Activated CD4-positive, alpha-beta T cell treated with anti-CD3 and anti-CD28 coated beads, Interleukin-2, amount 10 ng/mL, durations not matched to agents 7 days and 5 days (primary cell): ENCODE results near the gene MEIOSIN. TPM values are rescaled to one million over a fixed set of nuclear protein-coding genes. Genes with fewer than 3 reads are reported as not detected.
"Not testable (repeated sequence)": the region's sequence is repeated elsewhere in the genome, so short reads cannot be mapped to it uniquely, and the experiment has no call there.

Experiments used
- CTCF ChIA-PET: fragments of 350-600 bp; sonication (Branson Sonifier 250); formaldehyde crosslinking; loops from one replicate; lab custom pipeline; 2021; ENCODE audit warnings: antibody characterized with exemption; lab: Charles Lee
- POLR2A ChIA-PET: fragments of 350-600 bp; sonication (Branson Sonifier 250); formaldehyde crosslinking; loops from one replicate; lab custom pipeline; 2021; ENCODE audit warnings: antibody characterized with exemption; lab: Charles Lee
- DNase-seq: peaks from one replicate; pipeline ENCODE4 v3.0.0-alpha.2; 2020
- H3K27ac Mint-ChIP-seq: one replicate; pipeline ENCODE4 v1.8.0; 2021; ENCODE audit warnings: mild to moderate bottlenecking, moderate library complexity, mixed read lengths
- H3K27me3 Mint-ChIP-seq: one replicate; pipeline ENCODE4 v1.8.0; 2021; ENCODE audit warnings: mixed read lengths
- H3K36me3 Mint-ChIP-seq: one replicate; pipeline ENCODE4 v1.8.0; 2021; ENCODE audit warnings: low read depth, mixed read lengths
- H3K4me1 Mint-ChIP-seq: one replicate; pipeline ENCODE4 v1.8.0; 2021; ENCODE audit warnings: mixed read lengths
- H3K4me3 Mint-ChIP-seq: one replicate; pipeline ENCODE4 v1.8.0; 2021; ENCODE audit warnings: mild to moderate bottlenecking, moderate library complexity, mixed read lengths
- H3K9me3 Mint-ChIP-seq: one replicate; pipeline ENCODE4 v1.8.0; 2021; ENCODE audit warnings: mixed read lengths
- total RNA-seq, 2 experiments: library from RNA; stranded (reverse); gene quantifications; one replicate each; pipeline ENCODE4 v1.2.3, GENCODE V29; 2021

MEIOSIN gene
- total RNA-seq, 2 experiments from 2014 or later = not detected

DNA sequence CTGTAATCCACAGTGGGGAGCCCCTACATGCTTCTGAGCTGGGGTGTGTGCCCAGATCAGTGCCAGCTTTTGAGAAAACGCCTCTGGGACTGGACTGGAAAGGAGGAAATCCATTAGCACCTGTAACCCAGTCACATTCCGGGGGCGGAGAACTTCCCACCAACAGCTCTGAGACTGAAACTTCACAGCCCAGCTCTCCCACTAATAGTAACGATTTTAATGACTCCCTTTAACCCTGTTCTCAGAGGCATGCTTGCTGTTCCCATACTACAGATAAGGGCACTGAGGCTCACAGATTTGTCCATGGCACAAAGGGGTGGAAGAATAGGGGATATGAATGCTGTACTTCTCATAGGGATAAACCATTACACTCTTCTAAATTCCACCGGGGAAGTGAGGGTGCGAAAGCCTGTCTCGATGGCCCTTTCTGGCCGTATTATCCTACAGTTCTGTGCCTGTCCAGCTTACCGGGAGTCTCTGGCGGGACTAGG, 3.4 kb upstream of the MEIOSIN start:
- H3K4me3 Mint-ChIP-seq = peak overlapping the region; percentile 92
- DNase-seq = no peak
- H3K4me1 Mint-ChIP-seq = peaks cover 30% of the 10 kb centered on the region
- H3K27ac Mint-ChIP-seq = peak overlapping the region; percentile 91
- no peaks in the 10 kb centered on the region for H3K9me3 Mint-ChIP-seq
- peaks cover 5% of the 10 kb centered on the region for H3K36me3 Mint-ChIP-seq
- CTCF ChIA-PET = interaction anchor here (1.4 to 2.2 kb wide), 5 partner anchors 9 to 41 kb away, joined by 4 to 8 read pairs (median 4); partner anchors contain the start of genes QPCTL, SIX5 and SNRPD2
- H3K27me3 Mint-ChIP-seq = no peaks in the 10 kb centered on the region
- POLR2A ChIA-PET = no interaction called here

DNA sequence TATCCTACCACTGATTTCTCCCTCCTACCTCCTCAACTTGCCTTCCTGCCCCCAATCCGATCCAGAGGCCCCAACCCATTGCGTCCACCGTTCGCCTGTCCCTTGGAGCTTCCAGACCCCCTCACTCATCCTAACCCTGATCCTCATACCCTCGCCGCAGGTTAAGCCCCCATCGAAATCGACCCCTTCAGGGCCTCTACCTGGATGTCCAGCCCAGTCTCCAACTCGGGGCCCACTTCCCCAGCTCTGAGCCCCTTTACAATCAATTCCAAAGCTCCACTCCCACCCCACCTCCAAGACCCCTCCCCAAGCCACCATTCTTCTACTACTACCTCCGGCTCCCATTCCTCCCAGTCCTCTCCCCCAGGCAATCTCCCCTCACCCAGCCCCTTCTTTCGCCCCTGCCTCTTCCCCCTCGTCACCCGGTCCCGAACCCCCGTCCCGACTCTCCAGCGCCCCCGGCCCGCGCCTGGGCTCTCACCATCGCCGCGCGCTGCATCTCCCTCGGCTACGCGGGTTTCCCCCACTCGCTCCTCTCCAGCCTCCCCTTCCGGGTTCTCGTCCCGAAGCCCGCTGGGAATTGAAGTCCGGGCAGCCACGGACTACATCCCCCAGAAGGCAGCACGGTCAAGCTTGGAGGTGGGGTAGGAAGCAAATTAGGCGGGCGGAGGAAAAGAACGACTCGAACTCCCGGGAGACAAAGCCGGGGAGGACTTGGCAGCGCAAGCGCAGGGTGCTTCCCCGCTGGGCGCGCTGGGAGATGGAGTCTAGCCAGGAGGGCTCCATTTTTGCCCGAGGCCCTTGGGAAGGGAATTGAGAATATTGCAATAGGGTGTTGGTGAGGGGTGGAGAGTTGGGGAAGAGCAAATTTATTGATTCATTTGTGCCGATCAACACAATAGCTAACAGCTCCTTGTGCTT, 2.6 kb upstream of the MEIOSIN start, which contains the start of gene FBXO46:
Gene FBXO46 (minus strand): TSS at position 529 of the 921 bp plus-strand sequence. CDS start 17,401 bp downstream, outside the sequence.
- Mint-ChIP-seq H3K4me1 (peaks cover 30% of the 10 kb centered on the region), H3K27ac (peak within 1 kb of the TSS; percentile 91), H3K27me3 (no peaks in the 10 kb centered on the region), H3K36me3 (peaks cover 5% of the 10 kb centered on the region), H3K9me3 (no peaks in the 10 kb centered on the region), H3K4me3 (peak within 1 kb of the TSS; percentile 92)
- ChIA-PET CTCF (interaction anchor here (0.7 to 2.2 kb wide), 7 partner anchors 10 to 40 kb away, joined by 3 to 8 read pairs (median 4); partner anchors contain the start of genes QPCTL, SIX5 and SNRPD2), POLR2A (no interaction called here)
- DNase-seq = peak; percentile 97

DNA sequence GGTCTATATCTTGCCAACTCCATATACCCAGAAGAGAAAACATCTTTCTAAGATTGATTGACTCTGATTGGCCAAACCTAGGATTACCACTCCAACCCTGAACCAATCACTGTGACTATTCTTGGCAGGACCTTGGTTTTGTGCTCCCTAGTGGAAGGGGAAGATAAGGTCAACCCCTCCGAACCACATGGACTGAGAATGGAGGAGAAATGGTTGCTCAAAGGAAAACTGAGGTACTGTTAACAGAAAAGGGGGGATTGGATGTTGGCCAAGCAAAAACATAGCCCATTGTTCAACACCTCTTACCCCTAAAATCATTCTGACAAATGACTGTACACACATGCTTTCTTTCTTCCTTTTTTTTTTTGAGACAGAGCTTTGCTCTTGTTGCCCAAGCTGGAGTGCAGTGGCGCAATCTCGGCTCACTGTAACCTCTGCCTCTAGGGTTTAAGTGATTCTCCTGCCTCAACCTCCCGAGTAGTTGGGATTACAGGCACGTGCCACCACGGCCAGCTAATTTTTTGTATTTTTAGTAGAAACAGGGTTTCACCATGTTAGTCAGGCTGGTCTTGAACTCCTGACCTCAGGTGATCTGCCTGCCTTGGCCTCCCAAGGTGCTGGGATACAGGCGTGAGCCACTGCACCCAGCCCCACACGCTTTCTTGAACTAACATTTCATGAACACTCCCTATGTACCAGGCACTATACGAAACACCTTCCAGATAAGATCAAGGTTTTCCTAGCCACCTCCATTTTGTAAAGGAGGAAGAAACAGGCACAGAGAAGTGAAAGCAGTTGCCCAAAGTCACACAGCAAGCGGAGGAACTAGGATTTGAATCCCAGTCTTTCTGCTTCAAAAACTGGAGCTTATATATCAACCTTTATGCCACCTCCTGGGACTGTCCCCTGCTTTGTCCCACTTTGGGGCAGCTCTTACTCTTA, 6.5 kb downstream of the MEIOSIN start:
- no peak overlapping the region for H3K27ac Mint-ChIP-seq
- no peaks in the 10 kb centered on the region for H3K36me3 Mint-ChIP-seq
- no peak for DNase-seq
- ChIA-PET POLR2A (interaction anchor here (0.6 kb wide), 1 partner anchor 29 kb away, joined by 6 read pairs; the partner anchor contains the start of gene SIX5), CTCF (interaction anchor here (0.6 to 1.2 kb wide), 2 partner anchors 12 to 80 kb away, joined by 3 to 4 read pairs; no protein-coding TSS in a partner anchor)
- no peaks in the 10 kb centered on the region for H3K4me1 Mint-ChIP-seq
- H3K9me3 Mint-ChIP-seq = no peaks in the 10 kb centered on the region
- H3K27me3 Mint-ChIP-seq = peaks cover 6% of the 10 kb centered on the region
- H3K4me3 Mint-ChIP-seq = no peak overlapping the region

DNA sequence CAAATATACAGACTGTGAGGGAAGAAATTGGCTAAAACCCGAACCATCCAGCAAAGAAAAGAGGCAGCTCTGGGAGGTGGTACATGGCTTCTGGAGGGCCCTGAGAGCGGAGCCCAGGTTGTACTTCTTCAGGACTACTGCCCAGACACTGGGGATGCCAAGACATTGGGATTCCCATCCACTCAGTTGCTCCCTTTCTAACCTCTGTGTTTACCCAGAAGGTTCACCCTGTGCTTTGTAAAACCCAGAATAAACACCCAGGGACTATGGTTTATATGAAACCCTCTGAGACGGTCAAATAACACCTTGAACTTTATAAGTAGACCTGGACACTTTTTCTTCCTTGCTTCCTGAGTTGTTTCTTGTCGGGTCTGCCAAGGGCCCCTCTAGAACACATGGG, 9.7 kb downstream of the MEIOSIN start:
- Mint-ChIP-seq H3K36me3 (no peaks in the 10 kb centered on the region), H3K4me1 (no peaks in the 10 kb centered on the region), H3K4me3 (no peak overlapping the region), H3K9me3 (no peaks in the 10 kb centered on the region), H3K27ac (no peak overlapping the region), H3K27me3 (peaks cover 17% of the 10 kb centered on the region)
- POLR2A ChIA-PET = no interaction called here
- CTCF ChIA-PET = interaction anchor here (0.8 to 1.6 kb wide), 3 partner anchors 26 to 66 kb away, joined by 4 to 5 read pairs (median 4); partner anchors contain the start of gene SIX5
- DNase-seq = no peak

DNA sequence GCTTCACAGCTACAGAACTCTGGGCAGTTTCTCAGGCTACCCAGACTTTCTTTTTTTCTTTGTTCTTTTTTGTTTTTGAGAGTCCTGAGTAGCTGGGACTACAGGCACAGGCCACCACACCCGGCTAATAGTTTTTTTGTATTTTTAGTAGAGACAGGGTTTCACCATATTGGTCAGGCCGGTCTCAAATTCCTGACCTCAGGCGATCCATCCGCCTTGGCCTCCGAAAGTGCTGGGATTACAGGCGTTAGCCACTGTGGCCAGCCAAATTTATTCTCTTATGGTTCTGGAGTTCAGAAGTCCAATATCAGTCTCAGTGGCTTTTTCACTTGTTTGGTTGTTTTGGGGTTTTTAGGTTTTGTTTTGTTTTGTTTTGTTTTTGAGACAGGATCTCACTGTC, 12.4 kb downstream of the MEIOSIN start:
- ChIA-PET POLR2A (no interaction called here), CTCF (interaction anchor here (0.5 to 1.1 kb wide), 3 partner anchors 55 to 794 kb away, joined by 3 to 5 read pairs (median 4); no protein-coding TSS in a partner anchor)
- Mint-ChIP-seq H3K27ac (no peak overlapping the region), H3K4me3 (no peak overlapping the region), H3K27me3 (peaks cover 17% of the 10 kb centered on the region), H3K36me3 (no peaks in the 10 kb centered on the region), H3K9me3 (no peaks in the 10 kb centered on the region), H3K4me1 (no peaks in the 10 kb centered on the region)
- DNase-seq = no peak

DNA sequence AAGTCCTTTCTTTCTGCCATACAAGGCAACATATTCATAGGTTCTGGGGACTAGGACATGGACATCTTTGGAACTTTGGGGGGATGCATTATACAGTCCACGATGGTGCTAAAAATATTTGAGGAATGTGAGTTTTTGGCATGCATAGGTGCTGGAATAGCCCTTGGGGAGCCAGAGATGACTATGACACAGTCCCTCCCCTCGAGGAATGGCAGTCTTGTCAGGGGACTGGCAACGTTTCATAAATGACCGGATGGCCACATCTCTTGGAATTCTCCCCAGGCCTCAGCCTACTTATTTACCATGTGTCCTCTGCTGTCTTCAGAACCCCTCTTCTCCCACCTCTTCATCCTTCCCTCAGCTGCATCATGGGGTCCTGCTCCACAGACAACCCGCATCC, 13.6 kb downstream of the MEIOSIN start:
- Mint-ChIP-seq H3K27me3 (peaks cover 17% of the 10 kb centered on the region), H3K9me3 (no peaks in the 10 kb centered on the region), H3K4me1 (no peaks in the 10 kb centered on the region), H3K27ac (no peak overlapping the region), H3K36me3 (no peaks in the 10 kb centered on the region), H3K4me3 (no peak overlapping the region)
- ChIA-PET POLR2A (no interaction called here), CTCF (no interaction called here)
- no peak for DNase-seq

DNA sequence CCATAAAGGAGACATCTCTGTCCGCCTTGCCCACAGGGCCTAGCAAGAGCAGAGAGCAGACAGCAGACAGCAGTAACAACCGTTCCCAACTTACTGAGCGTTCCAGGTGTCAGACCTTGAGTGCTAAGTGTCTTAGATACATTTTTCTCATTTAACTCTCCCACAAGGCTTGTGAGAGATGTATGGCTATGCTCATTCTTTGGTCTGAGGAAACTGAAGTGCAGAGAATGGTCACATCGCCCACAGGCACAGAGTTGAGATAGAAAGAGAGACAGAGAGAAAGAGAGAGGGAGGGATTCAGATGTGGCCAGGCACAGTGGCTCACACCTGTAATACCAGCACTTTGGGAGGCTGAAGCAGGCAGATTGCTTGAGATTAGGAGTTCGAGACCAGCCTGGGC, 14.3 kb downstream of the MEIOSIN start:
- no peak overlapping the region for H3K4me3 Mint-ChIP-seq
- no peaks in the 10 kb centered on the region for H3K36me3 Mint-ChIP-seq
- no peaks in the 10 kb centered on the region for H3K4me1 Mint-ChIP-seq
- CTCF ChIA-PET = interaction anchor here (0.6 to 1.7 kb wide), 3 partner anchors 22 to 1037 kb away, joined by 3 to 4 read pairs (median 3); partner anchors contain the start of genes DMWD and SIX5
- no peaks in the 10 kb centered on the region for H3K9me3 Mint-ChIP-seq
- no peak for DNase-seq
- POLR2A ChIA-PET = no interaction called here
- no peak overlapping the region for H3K27ac Mint-ChIP-seq
- H3K27me3 Mint-ChIP-seq = peaks cover 15% of the 10 kb centered on the region

DNA sequence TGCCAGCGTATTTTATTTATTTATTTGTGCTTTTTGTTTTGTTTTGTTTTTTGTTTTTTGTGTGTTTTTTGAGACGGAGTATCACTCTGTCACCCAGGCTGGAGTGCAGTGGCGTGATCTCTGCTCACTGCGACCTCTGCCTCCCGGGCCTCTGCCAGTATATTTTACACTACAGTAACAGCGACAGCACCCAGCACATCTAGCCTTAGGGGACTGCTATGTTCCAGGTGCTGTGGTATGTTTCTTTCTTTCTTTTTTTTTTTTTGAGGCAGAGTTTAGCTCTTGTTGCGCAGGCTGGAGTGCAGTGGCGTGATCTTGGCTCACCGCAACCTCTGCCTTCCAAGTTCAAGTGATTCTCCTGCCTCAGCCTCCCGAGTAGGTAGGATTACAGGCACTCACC, 18.2 kb downstream of the MEIOSIN start:
- DNase-seq, H3K4me3 Mint-ChIP-seq, H3K36me3 Mint-ChIP-seq, H3K27me3 Mint-ChIP-seq, CTCF ChIA-PET, POLR2A ChIA-PET, H3K4me1 Mint-ChIP-seq, H3K27ac Mint-ChIP-seq, H3K9me3 Mint-ChIP-seq: not testable (repeated sequence)

DNA sequence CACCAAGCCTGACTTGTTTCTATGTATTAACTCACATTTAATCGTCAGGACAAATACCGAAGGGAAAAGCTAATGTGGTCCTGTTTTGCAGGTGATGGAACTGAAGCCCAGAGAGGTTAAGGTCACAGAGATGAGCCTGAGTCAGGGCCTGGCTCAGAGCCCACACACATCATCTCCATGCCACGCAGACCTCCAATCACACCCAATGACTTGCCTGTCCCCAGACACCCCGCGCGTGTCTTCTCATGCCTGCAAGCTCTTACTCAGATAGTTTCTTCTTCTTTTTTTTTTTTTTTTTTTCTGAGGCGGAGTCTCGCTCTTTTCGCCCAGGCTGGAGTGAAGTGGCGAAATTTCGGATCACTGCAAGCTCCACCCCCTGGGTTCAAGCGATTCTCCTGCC, 19.4 kb downstream of the MEIOSIN start:
- POLR2A ChIA-PET = no interaction called here

DNA sequence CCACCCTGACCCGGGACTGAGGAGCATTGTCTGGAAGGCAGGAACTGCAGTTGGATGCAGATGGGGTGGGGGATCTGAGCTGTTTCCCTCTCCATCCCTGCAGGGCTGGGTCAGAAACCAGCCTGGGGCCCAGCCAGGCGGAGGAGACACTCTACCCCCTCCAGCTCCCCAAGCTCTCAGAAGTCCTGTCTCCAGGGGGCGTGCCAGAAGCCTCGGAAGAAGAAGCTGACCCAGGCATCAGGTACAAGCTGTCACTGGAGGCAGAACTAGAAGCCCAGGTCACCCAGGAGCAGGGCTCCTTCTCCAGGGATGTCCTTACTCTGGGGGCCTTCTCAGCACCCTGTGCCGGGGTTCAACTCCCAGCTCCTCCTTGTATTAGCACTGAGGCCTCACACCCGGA, 20.3 kb downstream of the MEIOSIN start:
- no peaks in the 10 kb centered on the region for H3K36me3 Mint-ChIP-seq
- no peak for DNase-seq
- no peaks in the 10 kb centered on the region for H3K9me3 Mint-ChIP-seq
- peaks cover 3% of the 10 kb centered on the region for H3K27me3 Mint-ChIP-seq
- no peak overlapping the region for H3K4me3 Mint-ChIP-seq
- no peaks in the 10 kb centered on the region for H3K4me1 Mint-ChIP-seq
- no peak overlapping the region for H3K27ac Mint-ChIP-seq
- ChIA-PET POLR2A (no interaction called here), CTCF (interaction anchor here (0.9 to 2.1 kb wide), 3 partner anchors 9 to 19 kb away, joined by 3 to 5 read pairs (median 4); no protein-coding TSS in a partner anchor)

More for the DNA sequence above, 19.4 kb downstream of the MEIOSIN start:
- no peak overlapping the region for H3K27ac Mint-ChIP-seq
- CTCF ChIA-PET = interaction anchor here (2.1 kb wide), 1 partner anchor 18 kb away, joined by 5 read pairs; no protein-coding TSS in a partner anchor
- H3K4me3 Mint-ChIP-seq = no peak overlapping the region
- H3K36me3 Mint-ChIP-seq = no peaks in the 10 kb centered on the region
- H3K4me1 Mint-ChIP-seq = no peaks in the 10 kb centered on the region
- no peaks in the 10 kb centered on the region for H3K9me3 Mint-ChIP-seq
- no peak for DNase-seq
- H3K27me3 Mint-ChIP-seq = peaks cover 3% of the 10 kb centered on the region

DNA sequence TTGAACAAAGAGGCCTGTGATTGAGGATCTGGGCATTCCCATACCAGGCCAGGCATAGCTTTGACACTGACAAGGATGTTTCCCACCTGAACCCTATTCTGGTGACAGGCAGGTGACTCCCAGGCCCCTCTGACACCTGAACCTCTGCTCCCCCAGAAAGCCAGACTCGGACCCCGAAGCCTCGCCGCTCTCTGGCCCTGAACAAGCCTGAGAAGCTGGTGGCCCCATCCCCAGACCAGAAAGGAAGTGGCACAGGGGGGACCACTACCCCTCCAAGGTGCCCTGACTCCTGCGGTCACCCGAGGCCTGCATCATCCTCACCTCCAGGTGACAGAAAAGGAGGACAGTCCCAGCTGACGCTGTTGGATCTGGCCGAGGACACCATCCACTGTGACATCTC, 21.1 kb downstream of the MEIOSIN start:
- Mint-ChIP-seq H3K9me3 (no peaks in the 10 kb centered on the region), H3K4me3 (no peak overlapping the region), H3K4me1 (no peaks in the 10 kb centered on the region), H3K27ac (no peak overlapping the region), H3K27me3 (peaks cover 3% of the 10 kb centered on the region), H3K36me3 (no peaks in the 10 kb centered on the region)
- no peak for DNase-seq
- CTCF ChIA-PET = interaction anchor here (0.5 to 1.2 kb wide), 5 partner anchors 9 to 614 kb away, joined by 3 to 5 read pairs (median 3); partner anchors contain the start of genes FBXO46 and SIX5
- POLR2A ChIA-PET = no interaction called here

DNA sequence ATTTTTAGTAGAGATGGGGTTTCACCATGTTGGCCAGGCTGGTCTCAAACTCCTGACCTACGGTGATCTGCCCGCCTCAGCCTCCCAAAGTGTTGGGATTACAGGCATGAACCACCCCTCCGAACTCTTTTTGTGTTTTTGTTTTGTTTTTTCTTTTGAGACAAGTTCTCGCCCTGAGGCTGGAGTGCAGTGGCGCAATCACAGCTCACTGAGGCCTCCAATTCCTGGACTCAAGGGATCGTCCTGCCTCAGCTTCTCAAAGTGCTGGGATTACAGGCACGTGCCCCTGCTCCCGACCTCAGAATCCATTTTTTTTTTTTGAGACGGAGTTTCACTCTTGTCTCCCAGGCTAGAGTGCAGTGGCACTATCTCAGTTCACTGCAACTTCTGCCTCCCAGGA, 24.5 kb downstream of the MEIOSIN start:
- H3K36me3 Mint-ChIP-seq = no peaks in the 10 kb centered on the region
- ChIA-PET POLR2A (no interaction called here), CTCF (interaction anchor here (0.7 to 2.1 kb wide), 2 partner anchors 12 to 64 kb away, joined by 3 to 11 read pairs; partner anchors contain the start of gene SIX5)
- DNase-seq = no peak
- H3K27ac Mint-ChIP-seq = no peak overlapping the region
- peaks cover 3% of the 10 kb centered on the region for H3K27me3 Mint-ChIP-seq
- no peak overlapping the region for H3K4me3 Mint-ChIP-seq
- no peaks in the 10 kb centered on the region for H3K4me1 Mint-ChIP-seq
- no peaks in the 10 kb centered on the region for H3K9me3 Mint-ChIP-seq
